Measurements from ENCODE around the gene HMGN4.

The HMGN4 gene

DNA sequence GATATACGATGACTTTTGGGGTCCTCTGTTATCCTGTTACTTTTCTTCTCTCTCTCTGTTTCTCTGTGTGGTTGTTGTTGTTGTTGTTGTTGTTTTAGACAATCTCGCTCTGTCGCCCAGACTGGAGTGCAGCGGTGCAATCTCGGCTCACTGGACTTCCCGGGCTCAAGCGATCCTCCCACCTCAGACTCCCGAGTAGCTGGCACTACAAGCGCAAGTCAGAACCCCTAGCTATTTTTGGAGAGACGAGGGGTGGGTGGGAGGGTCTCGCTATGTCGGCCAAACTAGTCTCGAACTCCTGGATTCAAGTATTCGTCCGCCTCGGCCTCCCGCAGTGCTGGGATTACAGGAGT, 39.5 kb downstream of the HMGN4 start:
- DNase-seq (ENCODE audit: low read depth, low spot score): no peak

DNA sequence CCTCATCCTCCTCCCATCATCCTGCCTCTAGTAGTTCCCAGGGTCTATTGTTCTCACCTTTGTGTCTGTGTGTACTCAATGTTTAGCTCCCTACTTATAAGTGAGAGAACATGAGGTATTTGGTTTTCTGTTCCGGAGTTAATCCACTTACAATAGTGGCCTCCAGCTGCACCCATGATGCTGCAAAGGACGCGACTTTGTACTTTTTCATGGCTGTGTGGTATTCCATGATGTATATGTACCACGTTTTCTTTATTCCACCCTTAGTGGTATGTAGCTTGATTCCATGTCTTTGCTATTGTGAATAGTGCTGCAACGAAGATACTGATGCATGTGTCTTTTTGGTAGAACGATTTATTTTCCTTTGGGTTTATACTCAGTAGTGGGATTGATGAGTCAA, 40.1 kb downstream of the HMGN4 start:
- no peak for DNase-seq (ENCODE audit: low read depth, low spot score)

DNA sequence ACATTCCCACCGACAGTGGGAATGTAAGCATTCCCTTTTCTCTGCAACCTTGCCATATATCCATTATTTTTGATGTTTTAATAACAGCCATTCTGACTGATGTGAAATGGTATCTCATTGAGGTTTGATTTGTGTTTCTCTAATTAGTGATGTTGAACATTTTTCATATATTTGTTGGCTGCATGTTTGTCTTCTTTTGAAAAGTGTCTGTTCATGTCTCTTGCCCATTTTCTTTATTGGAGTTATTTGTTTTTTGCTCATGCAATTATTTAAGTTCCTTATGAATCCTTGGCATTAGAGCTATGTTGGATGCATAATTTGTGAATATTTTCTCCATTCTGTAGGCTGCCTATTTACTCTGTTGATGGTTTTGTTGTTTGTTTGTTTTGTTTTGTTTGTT, 40.6 kb downstream of the HMGN4 start:
- DNase-seq (ENCODE audit: low read depth, low spot score): no peak

GRCh38 chr6:26581164-26581915, 43.2 kb downstream of the HMGN4 start:
- DNase-seq (ENCODE audit: low read depth, low spot score): no peak

DNA sequence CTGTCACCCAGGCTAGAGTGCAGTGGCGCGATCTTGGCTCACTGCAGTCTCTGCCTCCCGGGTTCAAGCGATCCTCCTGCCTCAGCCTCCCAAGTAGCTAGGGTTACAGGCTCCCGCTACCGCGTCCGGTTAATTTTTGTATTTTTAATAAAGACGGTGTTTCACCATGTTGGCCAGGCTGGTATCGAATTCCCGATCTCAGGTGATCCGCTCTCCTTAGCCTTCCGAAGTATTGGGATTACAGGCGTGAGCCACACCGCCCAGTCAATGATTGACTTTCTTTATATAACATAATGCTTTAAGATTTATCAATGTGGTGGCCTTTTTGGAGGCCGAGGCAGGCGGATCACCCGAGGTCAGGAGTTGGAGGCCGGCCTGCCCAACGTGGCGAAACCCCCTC, 50.8 kb downstream of the HMGN4 start:
- DNase-seq (ENCODE audit: low read depth, low spot score): no peak

GRCh38 chr6:26592649-26593048, 54.5 kb downstream of the HMGN4 start:
- DNase-seq (ENCODE audit: low read depth, low spot score): no peak

DNA sequence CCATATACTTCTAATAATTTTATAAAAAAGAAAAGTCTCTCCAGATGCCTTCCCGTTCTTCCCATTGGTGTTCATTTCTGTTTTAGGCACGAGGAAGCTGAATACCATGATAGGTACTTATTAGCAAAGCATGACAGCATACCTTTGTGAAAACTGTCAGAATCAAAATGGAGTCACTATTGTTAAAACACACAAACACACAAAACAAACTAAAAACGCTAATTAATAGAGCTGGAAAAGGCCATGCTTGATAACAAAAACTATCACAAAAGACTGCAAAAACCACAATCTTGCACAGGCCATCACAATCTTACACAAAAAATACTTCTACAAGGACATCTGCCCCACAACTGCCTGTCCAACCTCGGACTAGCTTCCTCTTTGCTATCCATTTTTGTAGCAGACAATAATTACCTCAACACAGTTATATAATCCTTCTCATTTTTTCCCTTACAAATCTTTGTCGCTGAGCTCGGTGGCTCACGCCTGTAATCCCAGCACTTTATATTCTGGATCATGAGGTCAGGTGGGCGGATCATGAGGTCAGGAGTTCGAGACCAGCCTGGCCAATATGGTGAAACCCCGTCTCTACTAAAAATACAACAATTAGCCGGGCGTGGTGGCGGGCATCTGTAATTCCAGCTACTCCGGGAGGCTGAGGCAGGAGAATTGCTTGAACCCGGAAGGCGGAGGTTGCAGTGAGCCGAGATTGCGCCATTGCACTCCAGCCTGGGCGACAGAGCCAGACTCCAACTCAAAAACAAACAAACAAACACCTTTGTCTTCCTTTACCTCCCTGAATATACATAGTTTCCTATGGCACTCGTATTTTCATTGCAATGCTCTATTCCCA, 55.3 kb downstream of the HMGN4 start:
- DNase-seq (ENCODE audit: low read depth, low spot score): no peak

DNA sequence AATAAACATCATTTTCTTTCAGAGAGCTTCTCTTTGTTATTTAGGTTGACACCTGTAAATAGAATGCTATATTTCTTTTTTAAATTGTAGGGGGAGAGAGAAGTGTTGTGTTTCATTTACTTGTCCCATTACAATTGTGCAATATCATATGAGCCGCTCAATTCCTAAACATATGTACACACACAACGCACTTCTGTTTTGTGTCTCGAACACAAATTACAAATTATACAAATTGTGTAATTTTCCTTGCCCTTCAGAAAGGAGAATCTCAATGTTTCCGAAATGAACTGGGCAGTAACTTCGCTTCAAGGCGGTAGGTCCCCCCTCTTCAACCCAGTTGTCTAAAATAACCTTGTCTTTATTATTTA, 55.9 kb downstream of the HMGN4 start:
- no peak for DNase-seq (ENCODE audit: low read depth, low spot score)

DNA sequence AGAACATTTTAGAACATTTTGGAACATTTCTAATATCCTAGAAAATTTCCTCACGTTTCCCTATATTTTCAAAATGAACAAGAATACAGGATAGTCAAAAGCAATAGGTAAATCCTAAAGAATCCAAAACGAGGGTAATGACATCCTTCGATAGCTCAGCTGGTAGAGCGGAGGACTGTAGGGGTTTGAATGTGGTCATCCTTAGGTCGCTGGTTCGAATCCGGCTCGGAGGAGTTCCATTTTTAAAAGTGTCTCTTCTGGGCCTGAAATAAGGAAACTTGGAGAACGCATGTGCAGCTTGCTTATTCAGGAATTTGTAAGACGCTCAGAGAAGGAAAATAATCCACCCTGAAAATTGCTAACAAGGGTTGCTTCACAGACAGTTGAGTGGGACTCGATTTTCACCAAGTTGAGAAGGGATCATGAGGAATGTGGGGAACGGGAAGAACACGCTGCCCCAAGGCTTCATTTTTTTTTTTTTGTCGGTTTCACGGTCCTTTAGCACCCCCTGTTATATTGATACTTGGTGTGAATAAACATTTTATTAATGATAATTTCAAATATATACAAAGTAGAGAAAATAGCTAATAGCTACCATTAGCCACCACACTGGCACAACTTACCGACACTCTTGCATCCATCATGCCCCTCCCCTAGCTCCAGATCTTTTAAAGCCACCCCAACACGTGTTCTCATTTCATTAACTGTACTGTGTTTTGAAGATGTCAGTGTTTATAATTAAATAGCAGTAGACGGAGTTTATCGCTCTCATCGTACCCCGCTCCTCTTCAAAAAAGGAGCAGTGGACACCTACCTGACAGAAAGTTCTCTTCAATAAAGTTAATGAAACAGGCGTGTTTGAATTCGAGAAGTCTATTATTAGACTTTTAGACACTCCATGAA, 56.8 kb downstream of the HMGN4 start:
- no peak for DNase-seq (ENCODE audit: low read depth, low spot score)

DNA sequence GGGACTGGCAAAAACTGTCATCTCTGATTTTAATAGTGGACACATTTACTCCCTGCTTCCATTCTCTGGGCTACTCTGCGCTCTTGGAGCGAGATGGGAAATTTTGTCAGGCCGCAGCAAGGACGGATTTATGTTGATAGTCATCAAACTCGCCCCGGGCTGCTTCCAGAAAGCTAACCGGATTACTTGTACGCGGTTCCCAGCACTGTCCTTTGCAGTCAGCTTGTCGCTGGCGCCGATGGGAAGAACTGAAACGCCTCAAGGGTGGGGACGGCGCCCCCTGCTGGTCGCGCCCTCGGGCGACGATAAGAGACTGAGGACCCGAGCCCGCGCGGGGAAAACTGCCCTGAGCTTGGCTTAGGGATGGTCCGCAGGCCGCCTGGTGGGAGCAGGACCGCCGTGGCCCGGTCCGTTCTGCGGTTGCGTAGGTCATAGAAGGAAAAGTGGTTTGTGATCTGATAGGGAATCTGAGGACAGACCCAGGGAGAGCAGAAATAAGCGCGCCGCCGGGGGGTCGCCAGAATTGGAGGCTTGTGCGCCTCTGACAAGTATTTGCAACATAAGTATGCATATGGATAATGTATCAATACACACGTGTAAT, 57.6 kb downstream of the HMGN4 start:
- DNase-seq (ENCODE audit: low read depth, low spot score): peak; percentile 71

Measured in activated naive CD8-positive, alpha-beta T cell treated with anti-CD3 and anti-CD28 coated beads, Interleukin-2, amount 50 U/mL, for 16 hours (primary cell).